ENCODE results near the gene RECQL.

DNA sequence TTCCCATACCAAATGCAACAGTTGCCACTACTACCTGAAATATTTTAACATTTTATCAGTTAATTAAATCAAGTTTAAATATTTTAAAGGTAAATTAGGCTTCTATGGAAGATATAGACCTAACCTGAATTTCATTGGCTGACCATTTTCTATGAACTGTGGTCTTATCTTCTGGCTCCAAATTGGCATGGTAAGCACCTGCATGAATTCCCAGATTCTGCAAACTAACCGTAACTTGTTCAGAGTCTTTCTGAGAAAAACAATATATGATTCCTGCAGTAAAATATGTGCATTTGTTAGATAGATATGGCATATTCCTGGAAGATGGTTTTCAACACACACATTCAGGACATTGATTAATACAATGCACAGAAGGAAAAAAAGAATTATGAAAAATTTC is 25.9 kb downstream of the RECQL start:
- TF ChIP-seq, protein P1, sequence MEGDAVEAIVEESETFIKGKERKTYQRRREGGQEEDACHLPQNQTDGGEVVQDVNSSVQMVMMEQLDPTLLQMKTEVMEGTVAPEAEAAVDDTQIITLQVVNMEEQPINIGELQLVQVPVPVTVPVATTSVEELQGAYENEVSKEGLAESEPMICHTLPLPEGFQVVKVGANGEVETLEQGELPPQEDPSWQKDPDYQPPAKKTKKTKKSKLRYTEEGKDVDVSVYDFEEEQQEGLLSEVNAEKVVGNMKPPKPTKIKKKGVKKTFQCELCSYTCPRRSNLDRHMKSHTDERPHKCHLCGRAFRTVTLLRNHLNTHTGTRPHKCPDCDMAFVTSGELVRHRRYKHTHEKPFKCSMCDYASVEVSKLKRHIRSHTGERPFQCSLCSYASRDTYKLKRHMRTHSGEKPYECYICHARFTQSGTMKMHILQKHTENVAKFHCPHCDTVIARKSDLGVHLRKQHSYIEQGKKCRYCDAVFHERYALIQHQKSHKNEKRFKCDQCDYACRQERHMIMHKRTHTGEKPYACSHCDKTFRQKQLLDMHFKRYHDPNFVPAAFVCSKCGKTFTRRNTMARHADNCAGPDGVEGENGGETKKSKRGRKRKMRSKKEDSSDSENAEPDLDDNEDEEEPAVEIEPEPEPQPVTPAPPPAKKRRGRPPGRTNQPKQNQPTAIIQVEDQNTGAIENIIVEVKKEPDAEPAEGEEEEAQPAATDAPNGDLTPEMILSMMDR (conservative IDR thresholded peaks at IDR 0.05; ENCODE audit: low read depth, low read length), result no peak
- no peak for TF ChIP-seq RAD21 (IDR thresholded peaks at IDR 0.05; ENCODE audit: low read length)
- TF ChIP-seq CHD1 (IDR thresholded peaks at IDR 0.05; ENCODE audit: low read depth, low read length), result no peak
- TF ChIP-seq POLR2A (IDR thresholded peaks at IDR 0.05; ENCODE audit: low read depth, low read length), result no peak
